Lower leg skin (tissue), 4 donors: ENCODE data around the gene MPPE1. TPM values are rescaled to one million over a fixed set of nuclear protein-coding genes. Genes with fewer than 3 reads are reported as not detected.
A peak's percentile ranks its signal among the peaks of the same experiment; 100 is the strongest.

Experiments used
- DNase-seq, 2 donors: peaks; one replicate each; pipeline ENCODE4 v3.0.0-alpha.2; 2019; ENCODE audit warnings: low spot score in 2 of 2
- H3K4me3 ChIP-seq: fragments of 200-600 bp; sonication (generic); 2 replicates; pipeline ENCODE4 v1.5.1; 2017; ENCODE audit warnings: mild to moderate bottlenecking, low read depth; ENCODE audit not compliant: poor library complexity, severe bottlenecking
- CTCF ChIP-seq, 3 donors: fragments of 450-650 bp; IDR thresholded peaks; one replicate each; pipeline ENCODE4 v1.5.1; 2016; ENCODE audit warnings: antibody characterized with exemption in 3 of 3, mild to moderate bottlenecking in 3 of 3, moderate library complexity in 2 of 3
- POLR2A ChIP-seq, 2 donors: fragments of 450-650 bp; IDR thresholded peaks; one replicate each; pipeline ENCODE4 v1.6.1; 2016 to 2017; ENCODE audit warnings: antibody characterized with exemption in 2 of 2, mild to moderate bottlenecking in 1 of 2, moderate library complexity in 1 of 2
- WGBS, 2 donors: methylation state at CpG; one replicate each; pipeline ENCODE4 v1.1.5; 2018; 5-methylcytosine and 5-hydroxymethylcytosine counted together
- intact Hi-C: fragments of 100-400 bp; cut with DNase I; formaldehyde crosslinking; loops from one replicate; pipeline ENCODE4 v1.15.0; 2023; ENCODE audit warnings: low total_unique reads
- total RNA-seq, 4 donors: library from RNA; depleted of rRNA; stranded (reverse); fragments of >200 nt; gene quantifications; one replicate each; pipeline ENCODE4 v1.1.0, GENCODE V29; 2016

Gene MPPE1
- total RNA-seq, 4 donors from 2014 or later, result 30.2 to 62.2 (median 44.5) TPM

DNA sequence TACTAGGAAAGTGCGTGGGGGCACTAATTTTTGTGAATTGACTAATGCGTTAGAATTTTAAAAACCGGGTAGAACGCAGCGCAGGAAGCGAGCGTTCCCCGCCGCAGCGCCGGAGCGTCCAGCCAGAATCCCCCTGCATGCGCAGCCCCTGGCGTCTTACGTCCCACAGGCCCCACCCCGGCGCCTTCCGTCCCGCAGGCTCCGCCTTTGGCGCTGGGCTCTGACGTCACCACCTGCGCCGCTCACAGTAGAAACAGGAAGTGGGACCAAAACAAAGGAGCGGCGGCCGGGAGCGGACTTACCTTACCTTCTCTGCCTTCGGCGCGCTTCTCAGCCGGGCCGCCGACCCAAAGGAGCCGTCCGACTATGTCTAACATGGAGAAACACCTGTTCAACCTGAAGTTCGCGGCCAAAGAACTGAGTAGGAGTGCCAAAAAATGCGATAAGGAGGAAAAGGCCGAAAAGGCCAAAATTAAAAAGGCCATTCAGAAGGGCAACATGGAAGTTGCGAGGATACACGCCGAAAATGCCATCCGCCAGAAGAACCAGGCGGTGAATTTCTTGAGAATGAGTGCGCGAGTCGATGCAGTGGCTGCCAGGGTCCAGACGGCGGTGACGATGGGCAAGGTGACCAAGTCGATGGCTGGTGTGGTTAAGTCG, 56.8 kb downstream of the MPPE1 start, which contains the start of gene CHMP1B:
CHMP1B (plus strand) TSS at position 268 of the 660 bp plus-strand sequence; CDS start at position 367, 99 bp downstream.
- peak in 1 of 2 donors; percentile 93 for TF ChIP-seq POLR2A (IDR thresholded peaks at IDR 0.05)
- no peak for TF ChIP-seq CTCF (IDR thresholded peaks at IDR 0.05)
- H3K4me3 ChIP-seq, result peak within 1 kb of the TSS; percentile 95
- intact Hi-C loops, result no loop called here
- DNase-seq, result peak; percentile 97 to 100
- 0 to 1% methylated on average over 45 to 53 of the region's 53 CpGs for WGBS, 2 donors

DNA sequence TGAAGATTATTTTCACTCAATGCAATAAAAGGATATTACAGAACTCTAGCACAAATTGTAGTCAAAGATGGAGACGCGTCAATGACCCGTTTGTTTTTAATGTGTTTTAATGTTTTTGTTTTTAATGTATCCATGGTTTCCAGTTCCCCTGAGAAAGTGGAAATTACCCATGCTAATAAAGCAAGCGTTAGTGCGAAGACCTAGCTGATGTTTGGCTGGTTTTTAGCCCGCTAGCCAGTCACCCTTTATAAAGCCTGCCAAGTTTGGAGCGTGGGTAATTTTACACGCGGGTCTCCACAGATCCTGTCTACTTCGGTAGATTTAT, 57.3 kb downstream of the MPPE1 start:
- intact Hi-C loops, result no loop called here
- 0% methylated on average over 10 of the region's 10 CpGs for WGBS, 2 donors
- H3K4me3 ChIP-seq, result peak overlapping the region; percentile 95
- DNase-seq, result no peak
- TF ChIP-seq POLR2A (IDR thresholded peaks at IDR 0.05), result no peak
- TF ChIP-seq CTCF (IDR thresholded peaks at IDR 0.05), result no peak

DNA sequence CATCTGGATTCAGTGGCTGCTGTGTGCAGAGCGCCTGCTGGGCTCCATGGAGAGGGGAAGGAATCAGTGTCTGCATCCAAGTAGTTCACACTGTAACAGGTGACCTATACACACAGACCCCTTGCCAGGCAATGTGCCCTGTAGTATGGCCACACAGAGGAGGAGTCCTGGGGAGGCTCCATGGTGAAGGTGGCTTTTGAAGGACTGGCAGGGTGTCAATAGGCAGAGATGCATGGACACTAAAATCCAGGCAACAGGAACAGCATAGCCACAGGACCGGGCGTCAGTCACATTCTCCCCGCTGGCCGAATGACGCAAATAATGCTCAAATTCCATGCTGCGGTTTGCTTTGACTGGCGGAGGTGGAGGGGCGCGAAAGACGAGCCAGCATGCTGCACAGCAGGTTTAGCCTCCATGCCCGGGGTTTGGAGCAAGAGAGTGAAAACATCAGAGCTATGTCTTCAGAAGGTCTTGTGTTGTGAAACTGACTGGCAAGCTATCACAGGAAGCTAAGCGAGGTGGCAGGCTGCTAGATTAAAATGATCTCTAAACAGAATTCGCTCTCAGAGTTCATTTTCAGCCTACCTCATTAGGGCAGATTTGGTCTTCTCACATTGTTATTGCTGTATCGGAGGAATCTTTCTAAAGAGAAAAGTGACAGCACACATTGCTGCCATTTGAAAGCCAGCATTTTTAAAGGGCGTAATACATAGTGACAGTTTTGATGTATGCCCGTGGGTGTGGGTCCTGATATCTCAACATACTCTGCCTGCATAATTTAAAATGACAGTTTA, 58.1 kb downstream of the MPPE1 start:
- DNase-seq, result peak; percentile 72 to 95
- TF ChIP-seq CTCF (IDR thresholded peaks at IDR 0.05), result no peak
- no peak for TF ChIP-seq POLR2A (IDR thresholded peaks at IDR 0.05)
- no peak overlapping the region for H3K4me3 ChIP-seq
- 6 to 12% methylated on average over 17 of the region's 17 CpGs for WGBS, 2 donors
- intact Hi-C loops, result no loop called here

- WGBS, 2 donors, result 83 to 91% methylated on average over 7 of the region's 7 CpGs
- peak in 1 of 2 donors; percentile 34 for DNase-seq
- intact Hi-C loops, result no loop called here
- no peak overlapping the region for H3K4me3 ChIP-seq
- TF ChIP-seq CTCF (IDR thresholded peaks at IDR 0.05), result no peak
- TF ChIP-seq POLR2A (IDR thresholded peaks at IDR 0.05), result no peak
These were observed 58.8 kb downstream of the MPPE1 start for GRCh38 chr18:11849279-11849678.

GRCh38 chr18:11847811-11848210, 60.3 kb downstream of the MPPE1 start:
- no peak overlapping the region for H3K4me3 ChIP-seq
- 82 to 88% methylated on average over 4 of the region's 4 CpGs for WGBS, 2 donors
- TF ChIP-seq POLR2A (IDR thresholded peaks at IDR 0.05), result no peak
- TF ChIP-seq CTCF (IDR thresholded peaks at IDR 0.05), result no peak
- DNase-seq, result no peak
- intact Hi-C loops, result no loop called here
